ENCODE results near the gene LRRC8B.

The LRRC8B gene

DNA sequence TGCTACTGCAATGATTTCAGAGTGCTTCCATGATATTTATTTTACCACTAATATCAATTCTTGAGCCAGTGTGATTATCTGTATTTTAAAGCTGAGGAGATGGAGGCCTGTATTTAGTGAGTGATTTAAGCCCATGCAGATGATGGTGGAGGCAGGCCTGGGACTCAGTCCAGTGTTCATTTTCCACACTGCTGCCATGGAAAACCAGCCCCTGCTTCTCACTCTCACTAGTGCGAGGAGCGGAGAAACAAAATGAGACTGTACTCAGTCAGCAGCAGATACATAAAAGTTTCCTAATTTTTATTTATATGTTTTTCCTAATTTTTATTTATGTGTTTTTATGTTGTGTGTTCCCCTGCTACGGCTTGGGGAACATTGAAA, 32.8 kb downstream of the LRRC8B start:
- TF ChIP-seq, protein P1, sequence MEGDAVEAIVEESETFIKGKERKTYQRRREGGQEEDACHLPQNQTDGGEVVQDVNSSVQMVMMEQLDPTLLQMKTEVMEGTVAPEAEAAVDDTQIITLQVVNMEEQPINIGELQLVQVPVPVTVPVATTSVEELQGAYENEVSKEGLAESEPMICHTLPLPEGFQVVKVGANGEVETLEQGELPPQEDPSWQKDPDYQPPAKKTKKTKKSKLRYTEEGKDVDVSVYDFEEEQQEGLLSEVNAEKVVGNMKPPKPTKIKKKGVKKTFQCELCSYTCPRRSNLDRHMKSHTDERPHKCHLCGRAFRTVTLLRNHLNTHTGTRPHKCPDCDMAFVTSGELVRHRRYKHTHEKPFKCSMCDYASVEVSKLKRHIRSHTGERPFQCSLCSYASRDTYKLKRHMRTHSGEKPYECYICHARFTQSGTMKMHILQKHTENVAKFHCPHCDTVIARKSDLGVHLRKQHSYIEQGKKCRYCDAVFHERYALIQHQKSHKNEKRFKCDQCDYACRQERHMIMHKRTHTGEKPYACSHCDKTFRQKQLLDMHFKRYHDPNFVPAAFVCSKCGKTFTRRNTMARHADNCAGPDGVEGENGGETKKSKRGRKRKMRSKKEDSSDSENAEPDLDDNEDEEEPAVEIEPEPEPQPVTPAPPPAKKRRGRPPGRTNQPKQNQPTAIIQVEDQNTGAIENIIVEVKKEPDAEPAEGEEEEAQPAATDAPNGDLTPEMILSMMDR (conservative IDR thresholded peaks at IDR 0.05; ENCODE audit: low read depth, low read length) = no peak
- no peak for DNase-seq (ENCODE audit: low read depth)
- no peak overlapping the region for H3K4me3 ChIP-seq (ENCODE audit: low read length)

DNA sequence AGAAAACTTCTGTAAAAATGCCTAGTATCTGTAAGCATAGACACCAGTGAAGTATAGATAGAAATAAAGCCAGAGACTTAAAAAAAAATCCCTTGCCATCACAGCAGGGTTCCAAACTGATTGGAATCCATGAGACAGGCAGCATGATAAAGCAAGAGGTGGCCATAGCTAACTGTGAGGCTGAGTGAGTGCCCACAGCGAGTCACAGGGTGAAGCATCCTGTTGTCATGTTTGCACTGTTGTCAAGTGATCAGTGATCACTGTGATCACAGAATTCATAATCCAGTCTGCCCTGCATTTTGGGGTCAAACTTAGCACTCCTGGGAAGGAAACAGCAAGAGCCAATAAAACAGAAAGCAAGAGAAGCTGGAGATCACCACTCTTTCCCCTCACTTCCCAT, 33.3 kb downstream of the LRRC8B start:
- TF ChIP-seq, protein P1 (conservative IDR thresholded peaks at IDR 0.05; ENCODE audit: low read depth, low read length) = no peak
- H3K4me3 ChIP-seq (ENCODE audit: low read length) = no peak overlapping the region
- DNase-seq (ENCODE audit: low read depth) = no peak

DNA sequence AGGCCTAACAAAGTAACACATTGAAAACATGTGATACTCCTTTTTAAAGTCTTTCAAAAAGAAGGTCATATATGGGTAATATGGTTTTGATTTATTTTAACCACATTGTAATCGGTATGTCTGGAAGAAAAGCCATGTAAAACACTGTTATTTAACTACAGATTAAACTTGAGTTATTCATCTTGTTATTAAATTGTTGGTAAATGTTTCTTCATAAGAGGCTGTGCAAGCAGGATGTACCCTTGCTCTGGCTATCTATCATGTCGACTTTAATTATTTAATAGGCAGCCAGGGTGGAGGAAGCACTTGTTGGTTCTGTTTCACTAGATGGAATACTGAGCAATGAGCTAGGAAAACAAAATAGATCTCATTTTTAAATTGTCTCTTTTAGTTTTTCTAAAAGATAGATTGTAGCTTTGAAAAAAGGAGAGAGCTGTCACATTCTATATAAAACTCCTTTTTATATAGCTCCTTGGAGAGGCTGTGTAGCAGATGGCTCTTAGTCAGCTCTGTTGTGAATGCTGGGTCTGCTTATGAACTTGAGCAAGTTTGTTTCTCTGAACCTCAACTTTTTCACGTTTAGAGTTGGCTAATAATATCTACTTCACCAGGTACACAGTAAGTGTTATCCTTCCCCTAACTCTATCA, 39.5 kb downstream of the LRRC8B start:
- no peak for DNase-seq (ENCODE audit: low read depth)
- no peak overlapping the region for H3K4me3 ChIP-seq (ENCODE audit: low read length)
- TF ChIP-seq, protein P1 (conservative IDR thresholded peaks at IDR 0.05; ENCODE audit: low read depth, low read length) = no peak

DNA sequence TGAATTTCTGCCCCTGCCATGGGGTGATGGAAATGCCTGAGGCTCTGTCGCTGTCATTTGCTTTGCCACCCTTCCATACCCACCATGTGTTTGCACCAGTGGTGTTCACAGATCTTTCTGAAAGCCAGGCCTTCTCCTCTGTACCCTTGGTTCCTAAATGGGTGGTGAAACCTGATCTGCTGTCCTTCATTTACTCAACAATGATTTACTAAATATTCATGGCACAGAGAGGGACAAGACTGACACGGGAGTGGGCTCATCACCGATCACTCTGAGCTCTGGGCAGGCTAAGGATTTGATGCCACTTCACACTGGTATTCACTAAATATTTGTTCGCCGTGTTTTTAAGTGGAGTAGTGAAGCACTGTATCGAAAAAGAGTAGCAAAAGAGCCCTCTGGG, 40.9 kb downstream of the LRRC8B start:
- TF ChIP-seq, protein P1 (conservative IDR thresholded peaks at IDR 0.05; ENCODE audit: low read depth, low read length) = no peak
- H3K4me3 ChIP-seq (ENCODE audit: low read length) = no peak overlapping the region
- no peak for DNase-seq (ENCODE audit: low read depth)

DNA sequence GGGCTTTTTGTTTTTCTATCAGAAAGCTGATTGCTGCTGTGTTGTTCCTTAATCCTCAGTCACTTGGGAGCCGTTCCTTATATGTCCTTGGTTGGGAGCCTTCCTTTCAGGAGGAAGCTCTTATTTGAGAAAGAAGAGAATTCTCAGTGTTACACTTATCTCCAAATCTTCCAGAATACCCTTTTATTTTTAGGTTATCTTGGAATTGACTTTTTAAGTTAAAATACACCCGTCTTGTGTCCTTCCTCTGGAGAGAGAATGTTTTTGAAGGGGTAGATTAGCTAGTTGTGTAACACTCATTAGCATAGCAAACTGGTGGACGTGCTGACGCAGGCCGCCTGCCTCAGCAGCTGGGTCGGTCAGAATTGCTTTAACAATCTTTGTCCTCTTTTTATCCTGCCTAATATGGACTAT, 42.1 kb downstream of the LRRC8B start:
- no peak overlapping the region for H3K4me3 ChIP-seq (ENCODE audit: low read length)
- DNase-seq (ENCODE audit: low read depth) = no peak
- TF ChIP-seq, protein P1 (conservative IDR thresholded peaks at IDR 0.05; ENCODE audit: low read depth, low read length) = no peak

DNA sequence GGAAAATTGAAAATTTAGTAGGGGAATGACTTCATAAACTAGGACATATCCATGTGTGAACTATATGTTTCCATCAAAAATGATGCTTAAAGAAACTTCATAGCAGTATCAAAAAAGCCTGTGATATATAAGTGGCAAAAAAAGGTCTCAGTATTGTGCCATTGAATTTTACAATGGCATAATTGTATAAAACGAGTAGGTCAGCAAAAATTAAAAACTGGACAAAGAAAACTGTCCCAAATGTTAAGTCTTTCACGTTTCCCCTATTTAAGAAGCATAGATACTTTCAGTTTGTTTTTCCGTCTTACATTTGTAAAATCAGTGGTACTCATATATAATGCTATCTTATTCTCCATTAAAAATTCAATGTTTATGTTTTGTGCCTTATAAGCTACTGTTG, 43.2 kb downstream of the LRRC8B start:
- DNase-seq (ENCODE audit: low read depth) = no peak
- no peak overlapping the region for H3K4me3 ChIP-seq (ENCODE audit: low read length)
- TF ChIP-seq, protein P1 (conservative IDR thresholded peaks at IDR 0.05; ENCODE audit: low read depth, low read length) = no peak

DNA sequence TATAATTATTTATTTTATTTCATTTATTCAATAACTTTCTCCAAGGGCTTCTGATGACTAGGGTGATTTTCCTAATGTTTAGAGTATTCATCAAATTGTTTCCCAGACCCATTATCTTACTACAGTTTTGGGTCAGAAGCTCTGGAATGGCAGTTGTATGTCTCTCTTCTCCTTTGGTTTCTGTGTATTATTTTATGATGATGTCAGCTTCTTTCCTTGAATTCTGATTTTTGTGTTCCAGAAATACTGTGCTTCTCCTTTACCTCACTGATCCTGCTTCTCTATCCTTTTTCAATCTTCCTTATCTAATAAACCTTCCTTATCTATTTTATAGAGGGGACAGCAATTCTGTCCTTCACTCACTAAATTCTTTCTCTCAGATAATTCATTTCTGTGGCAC, 48.8 kb downstream of the LRRC8B start:
- no peak overlapping the region for H3K4me3 ChIP-seq (ENCODE audit: low read length)
- DNase-seq (ENCODE audit: low read depth) = no peak
- TF ChIP-seq, protein P1 (conservative IDR thresholded peaks at IDR 0.05; ENCODE audit: low read depth, low read length) = no peak
